ENCODE data around the gene NFAM1. TPM values are rescaled to one million over a fixed set of nuclear protein-coding genes. Genes with fewer than 3 reads are reported as not detected.

Gene NFAM1
- total RNA-seq, 1 experiment from 2014 or later: not detected

- DNase-seq (ENCODE audit: low read depth): no peak
These were observed 15.5 kb downstream of the NFAM1 start for GRCh38 chr22:42416671-42417230.

GRCh38 chr22:42414565-42415303, 17.5 kb downstream of the NFAM1 start:
- DNase-seq (ENCODE audit: low read depth): no peak

- no peak for DNase-seq (ENCODE audit: low read depth)
These were observed 18.2 kb downstream of the NFAM1 start for GRCh38 chr22:42414021-42414420.

- DNase-seq (ENCODE audit: low read depth): no peak
These were observed 19.4 kb downstream of the NFAM1 start for GRCh38 chr22:42412744-42413333.

- no peak for DNase-seq (ENCODE audit: low read depth)
These were observed 21.5 kb downstream of the NFAM1 start for GRCh38 chr22:42410708-42411107.

- DNase-seq (ENCODE audit: low read depth): no peak
These were observed 23.2 kb downstream of the NFAM1 start for GRCh38 chr22:42408810-42409529.

- no peak for DNase-seq (ENCODE audit: low read depth)
These were observed 23.9 kb downstream of the NFAM1 start for GRCh38 chr22:42408276-42408675.

- no peak for DNase-seq (ENCODE audit: low read depth)
These were observed 27.9 kb downstream of the NFAM1 start for GRCh38 chr22:42404266-42404665.

- DNase-seq (ENCODE audit: low read depth): no peak
These were observed 30.5 kb downstream of the NFAM1 start for GRCh38 chr22:42401535-42402334.

GRCh38 chr22:42400811-42401534, 31.2 kb downstream of the NFAM1 start:
- no peak for DNase-seq (ENCODE audit: low read depth)

GRCh38 chr22:42399315-42400271, 32.6 kb downstream of the NFAM1 start:
- DNase-seq (ENCODE audit: low read depth): no peak

GRCh38 chr22:42397332-42398249, 34.6 kb downstream of the NFAM1 start:
- DNase-seq (ENCODE audit: low read depth): no peak

- no peak for DNase-seq (ENCODE audit: low read depth)
These were observed 35.4 kb downstream of the NFAM1 start for GRCh38 chr22:42396621-42397331.

GRCh38 chr22:42389143-42389542, 43.1 kb downstream of the NFAM1 start:
- DNase-seq (ENCODE audit: low read depth): no peak

GRCh38 chr22:42388130-42388797, 43.9 kb downstream of the NFAM1 start:
- peak; percentile 57 for DNase-seq (ENCODE audit: low read depth)

GRCh38 chr22:42387631-42388030, 44.6 kb downstream of the NFAM1 start:
- no peak for DNase-seq (ENCODE audit: low read depth)

- no peak for DNase-seq (ENCODE audit: low read depth)
These were observed 46.5 kb downstream of the NFAM1 start for GRCh38 chr22:42385696-42386095.

Measured in LHCN-M2 (cell line).